ENCODE data around the gene TNPO3. TPM values are rescaled to one million over a fixed set of nuclear protein-coding genes. Genes with fewer than 3 reads are reported as not detected.
A peak's percentile ranks its signal among the peaks of the same experiment; 100 is the strongest.

TNPO3 gene
- total and polyA plus RNA-seq, 8 donors, result 32.5 to 40.5 (median 37.5) TPM

GRCh38 chr7:129010075-129010474, 44.8 kb downstream of the TNPO3 start:
- H3K27ac ChIP-seq, result no peak overlapping the region
- peaks cover 0 to 49% of the 10 kb centered on the region in 2 donors for H3K4me1 ChIP-seq
- H3K36me3 ChIP-seq, result peaks cover 0 to 42% of the 10 kb centered on the region in 2 donors
- ATAC-seq, result peak; percentile 86
- no peak for TF ChIP-seq CTCF (IDR thresholded peaks at IDR 0.05)
- DNase-seq, result peak in 2 of 4 donors; percentile 8 to 65
- no peaks in the 10 kb centered on the region for H3K27me3 ChIP-seq
- intact Hi-C loops (cut with DNase I), result no loop called here
- no peaks in the 10 kb centered on the region for H3K9me3 ChIP-seq
- H3K4me3 ChIP-seq, result no peak overlapping the region

DNA sequence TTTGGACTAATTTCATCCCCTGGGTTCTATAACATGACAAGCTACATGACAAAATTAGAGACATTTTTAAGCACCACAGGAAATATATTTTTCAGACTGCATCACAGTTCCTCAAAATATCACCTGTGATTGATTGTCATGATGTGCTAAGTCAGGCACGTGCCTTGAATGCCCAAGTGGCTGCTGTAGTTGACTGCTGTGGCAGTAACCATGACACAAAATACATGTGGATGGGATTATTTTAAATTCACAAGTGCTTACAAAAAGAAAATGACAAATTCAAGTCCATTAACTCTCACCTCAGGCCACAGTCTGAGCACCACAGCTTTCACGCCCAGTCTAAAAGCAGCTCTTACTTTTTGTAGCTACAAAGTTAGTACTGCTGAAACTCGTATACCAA, 45.5 kb downstream of the TNPO3 start:
- Histone ChIP-seq H3K27ac (no peak overlapping the region), H3K36me3 (peaks cover 0 to 44% of the 10 kb centered on the region in 2 donors), H3K4me1 (peaks cover 0 to 46% of the 10 kb centered on the region in 2 donors), H3K4me3 (no peak overlapping the region), H3K27me3 (no peaks in the 10 kb centered on the region), H3K9me3 (no peaks in the 10 kb centered on the region)
- DNase-seq (no peak), ATAC-seq (peak; percentile 21)
- intact Hi-C loops (cut with DNase I), result no loop called here
- TF ChIP-seq CTCF (IDR thresholded peaks at IDR 0.05), result no peak

DNA sequence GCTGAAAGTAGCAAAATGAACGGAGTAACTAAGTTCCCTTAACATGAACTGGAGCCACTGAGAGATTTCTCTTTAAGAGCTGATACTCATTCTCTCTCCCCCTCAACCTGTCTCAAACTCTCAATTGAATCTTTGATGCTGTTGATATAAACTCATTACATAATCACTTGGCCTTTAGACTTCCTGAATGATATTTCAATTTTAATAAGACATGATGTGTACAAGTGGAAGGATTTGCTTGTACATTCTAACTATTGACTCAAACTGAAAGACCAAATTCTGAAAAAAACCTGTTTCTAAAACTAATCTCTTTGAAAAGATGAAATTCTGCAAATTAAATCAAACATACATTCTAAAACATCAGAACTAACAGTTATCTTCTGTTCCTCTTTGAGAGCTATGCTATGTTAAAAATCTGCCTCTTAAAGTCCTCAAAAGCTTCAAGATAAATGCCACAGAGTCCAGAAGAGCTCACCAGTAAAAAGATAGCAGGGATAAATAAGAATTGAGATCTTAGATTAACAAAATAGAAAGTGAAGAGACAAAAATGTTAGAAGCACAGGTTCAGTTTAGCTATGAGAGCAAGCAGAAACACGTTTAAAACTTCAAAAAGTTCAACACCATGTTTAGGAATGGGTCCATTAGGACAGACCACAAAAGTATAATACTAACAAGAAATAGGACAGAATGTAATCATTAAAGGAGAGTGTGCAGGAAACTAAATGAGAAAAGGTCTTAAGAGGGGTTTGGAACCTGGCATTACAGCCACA, 46.1 kb downstream of the TNPO3 start:
- no peaks in the 10 kb centered on the region for H3K27me3 ChIP-seq
- H3K4me1 ChIP-seq, result peaks cover 0 to 40% of the 10 kb centered on the region in 2 donors
- TF ChIP-seq CTCF (IDR thresholded peaks at IDR 0.05), result no peak
- no peak overlapping the region for H3K4me3 ChIP-seq
- peaks cover 0 to 44% of the 10 kb centered on the region in 2 donors for H3K36me3 ChIP-seq
- H3K9me3 ChIP-seq, result no peaks in the 10 kb centered on the region
- ATAC-seq, result no peak
- DNase-seq, result no peak
- H3K27ac ChIP-seq, result no peak overlapping the region
- intact Hi-C loops (cut with DNase I), result no loop called here

- Histone ChIP-seq H3K27me3 (no peaks in the 10 kb centered on the region), H3K4me3 (no peak overlapping the region), H3K9me3 (no peaks in the 10 kb centered on the region), H3K36me3 (peaks cover 0 to 43% of the 10 kb centered on the region in 2 donors), H3K27ac (no peak overlapping the region), H3K4me1 (peaks cover 0 to 28% of the 10 kb centered on the region in 2 donors)
- DNase-seq (no peak), ATAC-seq (no peak)
- no peak for TF ChIP-seq CTCF (IDR thresholded peaks at IDR 0.05)
- intact Hi-C loops (cut with DNase I), result no loop called here
Measured at GRCh38 chr7:129007572-129007971, 47.3 kb downstream of the TNPO3 start.

DNA sequence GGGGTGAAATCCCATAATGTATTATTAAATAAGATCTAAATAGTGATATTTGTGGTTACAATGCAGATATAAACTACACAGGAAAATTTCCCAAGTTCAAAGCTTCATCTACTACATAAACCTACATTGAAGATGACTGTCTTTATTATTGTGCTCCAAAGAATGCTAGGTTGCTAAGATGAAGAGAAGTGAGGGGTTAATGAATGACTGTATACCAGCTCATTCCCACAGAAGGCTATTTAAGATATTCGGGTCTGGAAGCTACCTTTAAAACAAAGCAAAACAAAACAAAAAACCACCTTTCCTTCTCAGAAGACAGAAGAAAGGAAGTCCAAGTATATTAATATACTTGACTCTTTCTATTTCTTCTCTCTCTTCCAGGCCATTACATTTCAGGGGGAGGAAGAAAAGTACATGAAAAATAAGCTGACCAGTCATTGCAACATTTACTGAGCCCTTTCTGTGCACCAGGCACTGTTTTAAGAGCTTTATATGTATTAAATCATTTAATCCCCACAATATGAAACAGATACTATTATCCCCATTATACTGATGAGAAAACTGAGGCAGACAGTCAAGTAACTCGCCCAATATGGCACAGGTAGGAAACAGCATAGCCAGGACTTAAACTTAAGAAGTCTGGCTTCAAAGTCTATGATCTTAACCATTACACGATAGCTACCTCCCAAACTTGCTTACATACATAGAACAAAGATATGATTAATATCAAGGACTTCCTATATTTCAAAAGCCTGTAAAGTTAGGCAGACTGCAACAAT, 48.1 kb downstream of the TNPO3 start:
- H3K27ac ChIP-seq, result no peak overlapping the region
- intact Hi-C loops (cut with DNase I), result no loop called here
- no peaks in the 10 kb centered on the region for H3K27me3 ChIP-seq
- no peak for DNase-seq
- no peak overlapping the region for H3K4me3 ChIP-seq
- peaks cover 0 to 51% of the 10 kb centered on the region in 2 donors for H3K36me3 ChIP-seq
- no peak for ATAC-seq
- no peak for TF ChIP-seq CTCF (IDR thresholded peaks at IDR 0.05)
- no peaks in the 10 kb centered on the region for H3K9me3 ChIP-seq
- peaks cover 0 to 23% of the 10 kb centered on the region in 2 donors for H3K4me1 ChIP-seq

Measured in left lung (tissue), 10 donors.